Astrocyte (in vitro differentiated cells and primary cell): ENCODE data around the gene CIPC.

Source experiments
- CTCF ChIP-seq: IDR thresholded peaks from 2 replicates; pipeline ENCODE4 v1.5.1; 2011; ENCODE audit warnings: low read depth, mild to moderate bottlenecking, inconsistent platforms, low read length, moderate library complexity; ENCODE audit not compliant: insufficient read depth
- EZH2 ChIP-seq: IDR thresholded peaks from 2 replicates; pipeline ENCODE4 v1.6.1; 2012; ENCODE audit warnings: mild to moderate bottlenecking, low read length, inconsistent platforms; ENCODE audit not compliant: insufficient read depth

DNA sequence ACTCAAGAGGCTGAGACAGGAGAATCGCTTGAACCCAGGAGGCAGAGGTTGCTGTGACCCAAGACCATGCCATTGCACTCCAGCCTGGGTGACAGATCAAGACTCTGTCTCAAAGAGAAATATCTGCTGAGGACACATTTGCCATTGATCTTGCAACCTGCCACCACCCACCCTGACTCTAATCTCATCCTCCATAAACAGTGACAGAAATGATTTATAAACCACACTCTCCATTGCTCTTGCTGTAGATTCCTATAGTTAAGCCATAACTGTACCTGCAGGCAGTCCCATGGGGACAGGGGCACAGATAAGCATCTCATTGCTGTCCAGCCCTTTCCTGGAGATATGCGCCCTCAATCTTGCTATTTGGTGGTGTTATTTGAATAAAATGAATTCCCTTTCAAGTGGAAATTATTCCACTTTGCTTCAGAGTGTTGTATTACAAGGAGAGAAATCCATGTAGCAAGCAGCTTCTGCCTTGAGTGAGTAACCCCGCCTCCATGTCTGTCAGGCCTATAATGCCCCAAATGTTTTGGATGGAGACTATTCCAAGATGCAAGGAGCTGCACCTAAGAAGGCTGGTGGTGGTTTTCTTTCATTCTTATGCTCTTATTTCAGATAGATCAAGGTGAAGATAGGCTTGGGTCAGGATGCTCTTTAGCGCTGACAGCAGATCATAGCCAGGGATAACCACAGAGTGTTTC, 46.5 kb downstream of the CIPC start:
- no peak for TF ChIP-seq CTCF
- no peak for TF ChIP-seq EZH2
